ENCODE measurements around the gene CCDC81.
"Not testable (repeated sequence)": the region's sequence is repeated elsewhere in the genome, so short reads cannot be mapped to it uniquely, and the experiment has no call there.

The CCDC81 gene

GRCh38 chr11:86427441-86427840 lies 52.8 kb downstream of the CCDC81 start:
- H3K4me1 ChIP-seq = peaks cover 20% of the 10 kb centered on the region

GRCh38 chr11:86431258-86431657 lies 56.6 kb downstream of the CCDC81 start:
- no peak for TF ChIP-seq Cebpa-rat (IDR thresholded peaks at IDR 0.05)
- no peak overlapping the region for H3K4me2 ChIP-seq
- no peaks in the 10 kb centered on the region for H3K4me1 ChIP-seq
- no peaks in the 10 kb centered on the region for H3K36me3 ChIP-seq
- H3K27ac ChIP-seq = no peak overlapping the region
- no peaks in the 10 kb centered on the region for H3K27me3 ChIP-seq
- no peaks in the 10 kb centered on the region for H4K20me1 ChIP-seq
- no peak overlapping the region for H3K4me3 ChIP-seq
- H3K9me3 ChIP-seq = peaks cover 29% of the 10 kb centered on the region
- H3K9ac ChIP-seq = no peak overlapping the region

More at GRCh38 chr11:86427441-86427840, 52.8 kb downstream of the CCDC81 start:
- TF ChIP-seq Cebpa-rat (IDR thresholded peaks at IDR 0.05) = no peak
- Histone ChIP-seq H3K9me3 (peaks cover 26% of the 10 kb centered on the region), H3K4me2 (no peak overlapping the region), H3K27ac (no peak overlapping the region), H3K9ac (no peak overlapping the region), H3K36me3 (no peaks in the 10 kb centered on the region), H4K20me1 (no peaks in the 10 kb centered on the region), H3K4me3 (no peak overlapping the region), H3K27me3 (peaks cover 15% of the 10 kb centered on the region)

GRCh38 chr11:86433361-86434095 lies 58.8 kb downstream of the CCDC81 start:
- H3K27ac ChIP-seq, H3K4me2 ChIP-seq, H3K9ac ChIP-seq, H3K27me3 ChIP-seq, H3K36me3 ChIP-seq, H3K4me1 ChIP-seq, H4K20me1 ChIP-seq, H3K4me3 ChIP-seq: not testable (repeated sequence)
- H3K9me3 ChIP-seq = peaks cover 24% of the 10 kb centered on the region

- H3K4me2 ChIP-seq = no peak overlapping the region
- no peak overlapping the region for H3K27ac ChIP-seq
- no peaks in the 10 kb centered on the region for H3K36me3 ChIP-seq
- no peak overlapping the region for H3K4me3 ChIP-seq
- peaks cover 7% of the 10 kb centered on the region for H3K4me1 ChIP-seq
- H4K20me1 ChIP-seq = no peaks in the 10 kb centered on the region
- no peak overlapping the region for H3K9ac ChIP-seq
- no peaks in the 10 kb centered on the region for H3K27me3 ChIP-seq
- H3K9me3 ChIP-seq = peaks cover 24% of the 10 kb centered on the region
- TF ChIP-seq Cebpa-rat (IDR thresholded peaks at IDR 0.05) = no peak
Observed at GRCh38 chr11:86435711-86436110, 61.0 kb downstream of the CCDC81 start.

- no peak for TF ChIP-seq Cebpa-rat (IDR thresholded peaks at IDR 0.05)
- Histone ChIP-seq H3K36me3 (no peaks in the 10 kb centered on the region), H3K4me1 (peaks cover 31% of the 10 kb centered on the region), H3K9ac (no peak overlapping the region), H3K27ac (no peak overlapping the region), H3K27me3 (no peaks in the 10 kb centered on the region), H3K4me2 (no peak overlapping the region), H3K9me3 (peaks cover 3% of the 10 kb centered on the region), H4K20me1 (no peaks in the 10 kb centered on the region), H3K4me3 (no peak overlapping the region)
Observed at GRCh38 chr11:86438685-86439084, 64.0 kb downstream of the CCDC81 start.

GRCh38 chr11:86440305-86440716 lies 65.6 kb downstream of the CCDC81 start:
- Histone ChIP-seq H3K4me2 (peak overlapping the region; percentile 50), H3K9me3 (no peaks in the 10 kb centered on the region), H3K9ac (no peak overlapping the region), H3K4me3 (no peak overlapping the region), H4K20me1 (no peaks in the 10 kb centered on the region), H3K27me3 (no peaks in the 10 kb centered on the region), H3K4me1 (peaks cover 47% of the 10 kb centered on the region), H3K27ac (no peak overlapping the region), H3K36me3 (no peaks in the 10 kb centered on the region)
- TF ChIP-seq Cebpa-rat (IDR thresholded peaks at IDR 0.05) = no peak

- Histone ChIP-seq H3K27me3 (no peaks in the 10 kb centered on the region), H3K9ac (no peak overlapping the region), H4K20me1 (no peaks in the 10 kb centered on the region), H3K36me3 (no peaks in the 10 kb centered on the region), H3K4me3 (no peak overlapping the region), H3K9me3 (no peaks in the 10 kb centered on the region), H3K27ac (no peak overlapping the region), H3K4me2 (peak overlapping the region; percentile 50), H3K4me1 (peaks cover 47% of the 10 kb centered on the region)
- TF ChIP-seq Cebpa-rat (IDR thresholded peaks at IDR 0.05) = no peak
Observed at GRCh38 chr11:86440843-86441242, 66.2 kb downstream of the CCDC81 start.

GRCh38 chr11:86442420-86442819 lies 67.7 kb downstream of the CCDC81 start:
- Histone ChIP-seq H3K4me3 (no peak overlapping the region), H4K20me1 (no peaks in the 10 kb centered on the region), H3K9me3 (no peaks in the 10 kb centered on the region), H3K27ac (no peak overlapping the region), H3K4me2 (peak overlapping the region; percentile 62), H3K27me3 (no peaks in the 10 kb centered on the region), H3K36me3 (no peaks in the 10 kb centered on the region), H3K4me1 (peaks cover 63% of the 10 kb centered on the region), H3K9ac (no peak overlapping the region)
- no peak for TF ChIP-seq Cebpa-rat (IDR thresholded peaks at IDR 0.05)

GRCh38 chr11:86442827-86443226 lies 68.1 kb downstream of the CCDC81 start:
- Histone ChIP-seq H3K9ac (no peak overlapping the region), H3K4me1 (peaks cover 67% of the 10 kb centered on the region), H3K36me3 (no peaks in the 10 kb centered on the region), H3K4me3 (no peak overlapping the region), H3K4me2 (peak overlapping the region; percentile 62), H4K20me1 (no peaks in the 10 kb centered on the region), H3K27me3 (no peaks in the 10 kb centered on the region), H3K9me3 (no peaks in the 10 kb centered on the region), H3K27ac (peak overlapping the region; percentile 12; the same call in 1 of the 2 replicates)
- no peak for TF ChIP-seq Cebpa-rat (IDR thresholded peaks at IDR 0.05)

- H3K27ac ChIP-seq = peak overlapping the region; percentile 12
- peaks cover 73% of the 10 kb centered on the region for H3K4me1 ChIP-seq
- no peaks in the 10 kb centered on the region for H3K9me3 ChIP-seq
- TF ChIP-seq Cebpa-rat (IDR thresholded peaks at IDR 0.05) = no peak
- no peaks in the 10 kb centered on the region for H3K27me3 ChIP-seq
- no peaks in the 10 kb centered on the region for H4K20me1 ChIP-seq
- no peaks in the 10 kb centered on the region for H3K36me3 ChIP-seq
- no peak overlapping the region for H3K4me3 ChIP-seq
- H3K4me2 ChIP-seq = peak overlapping the region; percentile 62
- H3K9ac ChIP-seq = no peak overlapping the region
Observed at GRCh38 chr11:86443415-86443814, 68.7 kb downstream of the CCDC81 start.
